ENCODE data around the gene GPBAR1.

GPBAR1 gene

DNA sequence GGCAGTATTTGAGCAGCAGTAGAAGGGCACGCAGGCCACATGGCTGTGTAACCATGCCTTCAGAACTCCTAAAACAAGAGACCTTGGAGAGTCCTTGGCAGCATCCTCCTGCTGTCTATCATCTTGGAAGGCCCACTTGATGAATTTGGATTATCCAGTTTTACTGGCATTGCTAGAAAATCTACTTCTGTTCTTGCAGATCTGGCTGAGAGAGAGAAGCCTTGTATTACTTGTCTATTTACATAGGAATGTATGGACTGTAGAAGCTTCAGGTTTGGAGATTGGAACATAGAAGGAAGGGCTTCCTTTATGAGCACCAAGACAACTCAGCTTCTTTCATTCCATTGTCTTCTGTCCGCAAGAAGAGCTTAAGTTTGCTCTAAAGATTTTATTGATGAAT lies 16.1 kb upstream of the GPBAR1 start:
- DNase-seq: no peak

DNA sequence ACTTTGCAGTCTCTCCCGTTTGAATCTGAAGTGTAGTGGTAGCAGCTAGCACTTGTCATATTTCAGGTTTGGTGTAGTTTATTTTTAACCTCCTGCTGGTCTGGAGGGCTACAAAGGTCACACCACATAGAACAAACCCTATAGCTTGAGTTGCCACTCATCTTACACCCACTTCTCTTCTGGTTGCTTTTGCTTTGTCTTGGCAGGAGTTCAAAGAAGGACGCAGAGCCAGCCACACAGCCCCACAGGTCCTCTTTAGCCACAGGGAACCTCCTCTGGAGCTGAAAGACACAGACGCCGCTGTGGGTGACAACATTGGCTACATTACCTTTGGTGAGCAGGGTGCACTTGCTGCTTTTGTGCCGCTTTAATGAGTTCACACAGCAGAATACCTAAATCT lies 15.6 kb upstream of the GPBAR1 start:
- DNase-seq: no peak

DNA sequence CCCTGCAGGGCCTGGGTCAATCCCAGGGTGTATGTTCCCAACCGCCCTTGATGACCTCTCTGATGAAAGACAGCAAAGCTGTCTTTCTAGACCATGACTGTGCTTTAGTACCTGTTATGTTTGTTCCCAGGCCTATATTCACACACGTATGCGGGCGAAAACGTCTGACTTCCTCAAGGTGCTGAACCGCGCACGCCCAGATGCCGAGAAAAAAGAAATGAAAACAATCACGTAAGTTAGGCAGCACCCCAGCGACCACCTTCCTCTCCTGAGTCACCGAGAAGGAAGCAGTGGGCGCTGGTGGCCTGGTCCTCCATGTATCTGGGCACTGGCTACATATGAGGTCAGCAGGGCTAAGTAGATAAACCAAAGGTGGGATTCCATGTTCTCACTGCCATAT lies 11.1 kb upstream of the GPBAR1 start:
- no peak for DNase-seq

DNA sequence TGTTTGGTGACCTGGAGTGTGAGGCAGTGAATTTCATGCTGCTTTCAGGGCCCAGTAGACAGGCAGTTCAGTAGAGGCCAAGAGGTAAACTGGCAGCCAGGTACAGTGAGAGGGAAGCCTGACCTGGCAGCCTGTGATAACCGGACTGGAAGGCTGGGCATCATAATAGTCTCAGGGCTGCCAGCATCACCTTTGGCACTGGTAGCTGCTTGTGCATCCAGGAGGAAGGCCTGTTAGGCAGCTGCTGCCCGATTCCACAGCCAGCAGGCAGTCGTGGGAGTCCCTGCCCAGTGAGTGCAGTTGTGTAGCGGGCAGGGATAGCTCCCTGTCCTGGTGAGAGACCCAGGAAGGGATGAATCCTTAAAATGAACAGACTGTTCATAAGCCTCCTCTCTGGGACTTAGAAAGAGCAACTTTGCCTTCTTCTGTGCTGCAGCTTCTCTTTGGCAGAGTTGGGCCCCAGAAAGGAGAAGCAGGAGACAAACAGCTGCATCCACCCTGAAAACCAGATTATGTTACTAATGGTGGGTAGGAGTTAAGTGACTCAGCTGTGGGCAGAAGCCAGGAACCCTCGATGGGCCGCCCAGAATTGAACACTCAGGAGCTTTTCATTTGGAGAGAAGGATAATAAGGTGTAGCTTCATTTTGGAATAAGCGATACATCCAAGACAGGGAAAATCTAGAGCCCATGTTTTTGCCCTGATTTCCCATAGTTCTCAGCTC lies 8.1 kb upstream of the GPBAR1 start:
- no peak for DNase-seq

DNA sequence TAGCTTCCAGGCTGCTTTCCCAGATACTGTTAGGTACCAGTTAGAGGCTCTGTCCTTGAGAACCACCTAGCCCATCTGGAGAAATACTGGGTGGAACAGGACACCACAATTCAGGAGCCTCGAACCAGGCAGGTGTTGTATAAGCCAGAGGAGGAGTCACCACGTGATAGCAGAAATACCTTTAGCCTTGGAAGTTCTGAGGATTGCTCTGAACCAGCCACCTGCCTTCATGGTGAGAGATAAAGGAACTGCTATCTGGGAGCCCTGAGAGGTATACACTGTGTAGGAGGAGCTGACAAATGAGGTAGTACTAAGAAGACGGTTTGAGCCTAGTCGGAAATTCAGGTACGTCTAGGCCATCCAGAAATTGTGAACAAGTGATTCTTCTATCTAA lies 7.6 kb upstream of the GPBAR1 start:
- no peak for DNase-seq

DNA sequence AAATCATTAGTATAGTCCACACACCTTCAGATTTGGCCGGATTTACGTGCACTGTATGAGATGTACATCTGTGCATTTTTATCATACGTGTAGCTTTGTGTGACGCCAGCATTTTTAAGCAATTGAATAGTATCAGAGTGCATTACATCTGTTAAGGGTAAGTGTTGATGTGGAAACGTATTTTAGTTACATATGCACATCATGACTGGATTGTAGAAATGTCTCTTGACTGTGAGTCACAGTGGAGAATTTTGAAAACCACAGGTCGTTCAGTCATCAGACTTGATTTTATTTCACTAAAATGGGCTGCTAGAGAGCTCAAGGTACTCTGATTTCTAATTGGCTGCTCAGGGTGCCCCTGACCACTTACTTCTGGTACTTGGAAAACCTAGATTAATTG lies 5.4 kb upstream of the GPBAR1 start:
- DNase-seq: no peak

DNA sequence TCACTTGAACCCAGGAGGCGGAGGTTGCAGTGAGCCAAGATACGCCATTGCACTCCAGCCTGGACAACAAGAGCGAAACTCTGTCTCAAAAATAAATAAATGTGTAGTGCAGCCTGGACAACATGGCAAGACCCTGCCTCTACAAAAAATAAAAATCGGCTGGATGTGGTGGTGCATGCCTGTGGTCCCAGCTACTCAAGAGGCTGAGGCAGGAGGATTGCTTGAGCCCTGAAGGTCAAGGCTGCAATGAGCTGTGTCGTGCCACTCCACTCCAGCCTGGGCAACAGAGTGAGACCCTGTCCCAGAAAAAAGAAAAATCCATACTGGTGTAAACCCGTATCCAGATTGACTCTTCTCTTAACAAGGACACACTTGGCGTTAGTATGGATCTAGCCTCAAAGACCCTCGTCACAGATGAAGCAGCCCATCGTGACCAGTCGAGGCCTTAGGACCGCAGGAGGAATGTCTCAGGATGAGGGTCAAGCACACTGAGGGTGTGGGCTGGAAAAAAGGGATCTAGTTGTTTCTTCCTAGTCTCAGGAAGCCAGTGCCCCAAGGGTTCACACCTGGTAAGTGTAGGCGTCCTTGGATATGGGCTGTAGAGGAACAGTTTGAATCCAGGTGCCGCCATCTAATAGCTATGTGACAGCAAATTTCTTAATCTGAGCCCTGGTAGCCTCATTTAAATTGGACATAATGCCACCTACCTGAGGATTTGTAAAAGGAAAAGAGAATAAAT lies 4.0 kb upstream of the GPBAR1 start:
- DNase-seq: no peak

DNA sequence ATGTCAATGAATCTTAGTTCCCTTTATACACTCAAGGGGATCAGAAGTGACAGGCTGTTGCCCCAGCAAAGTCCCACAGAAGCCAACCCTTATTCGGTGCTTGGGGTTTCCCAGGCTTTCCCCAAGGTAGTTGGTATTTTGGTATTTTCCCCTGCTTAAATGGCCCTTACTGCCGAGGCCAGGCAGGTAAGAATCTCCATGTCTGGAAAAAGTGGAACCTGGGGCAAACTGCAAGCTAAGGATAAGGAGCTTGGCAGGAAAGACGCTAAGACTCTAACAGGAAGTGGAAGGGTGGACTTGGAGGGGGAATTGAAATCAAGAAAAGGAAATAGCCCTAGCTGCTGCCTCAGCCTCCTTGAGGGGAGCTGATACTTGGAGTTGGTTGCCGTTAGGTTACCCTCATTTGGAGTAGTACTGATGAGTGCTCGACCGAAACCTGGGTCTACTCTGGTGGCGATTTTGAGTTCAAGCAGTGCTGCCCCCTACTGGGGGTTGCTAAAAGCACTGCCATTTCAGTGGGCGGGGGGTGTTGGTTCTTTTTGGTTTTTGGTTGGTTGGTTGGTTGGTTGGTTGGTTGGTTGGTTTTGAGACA lies 3.3 kb upstream of the GPBAR1 start:
- DNase-seq: no peak

DNA sequence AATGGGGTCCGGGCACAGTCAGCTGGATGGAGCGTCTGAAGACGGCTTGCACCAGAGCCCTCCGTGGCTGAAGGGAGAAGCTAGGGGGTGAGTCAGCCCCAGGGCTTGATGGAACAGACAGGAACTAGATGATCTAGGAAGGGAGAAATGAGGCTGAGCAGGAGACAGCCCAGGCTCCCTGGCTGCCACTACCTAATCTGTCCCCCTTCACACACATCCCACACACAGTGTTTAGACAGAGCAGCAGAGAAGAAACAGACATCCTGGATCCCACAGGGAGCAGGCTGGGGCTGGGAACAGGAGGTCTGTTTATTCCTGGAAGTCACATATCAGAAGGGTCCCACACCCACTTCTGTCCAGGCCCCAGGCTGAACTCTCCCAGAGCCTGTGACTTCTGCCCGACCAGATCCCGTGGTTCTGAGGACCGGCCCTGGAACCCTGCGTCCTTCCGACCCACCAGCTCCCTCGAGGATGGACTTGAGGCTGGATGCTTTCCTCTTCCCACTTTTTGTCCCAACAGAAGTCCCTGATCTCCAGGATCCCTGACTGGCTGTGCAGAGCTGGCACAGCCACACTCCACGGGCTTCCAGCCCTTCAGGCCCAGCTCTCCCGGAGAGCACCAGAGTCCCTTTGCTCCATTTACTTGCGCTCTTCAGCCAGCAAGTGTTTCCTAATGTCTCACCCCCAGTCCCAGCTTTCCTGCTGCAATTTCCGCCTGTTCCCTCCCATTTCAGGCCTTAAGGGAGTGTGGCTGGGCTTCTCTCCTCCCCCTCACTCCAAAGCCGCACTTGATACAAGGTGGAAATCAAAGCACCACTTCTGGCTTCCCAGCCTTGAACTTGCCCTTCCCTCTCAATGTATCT lies 1.5 kb upstream of the GPBAR1 start:
- no peak for DNase-seq

DNA sequence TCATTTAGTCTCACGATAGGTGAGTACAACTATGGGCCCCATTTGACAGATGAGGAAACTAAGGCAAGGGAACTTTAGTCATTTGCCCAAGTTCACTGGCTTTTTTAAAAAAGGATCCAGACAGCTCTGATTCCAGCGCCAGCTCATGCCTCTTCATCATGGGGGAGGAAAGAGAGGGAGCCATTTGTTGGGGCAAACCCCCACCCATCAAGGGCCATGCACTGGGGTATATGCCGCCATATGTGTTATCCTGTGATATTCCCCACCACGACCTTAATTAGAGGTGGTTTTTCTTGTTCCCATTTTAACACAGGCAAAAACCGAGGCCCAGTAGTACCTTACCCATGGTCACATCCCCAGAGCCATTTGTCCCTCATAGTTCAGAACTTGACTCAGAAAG lies 649 bp upstream of the GPBAR1 start:
- no peak for DNase-seq

DNA sequence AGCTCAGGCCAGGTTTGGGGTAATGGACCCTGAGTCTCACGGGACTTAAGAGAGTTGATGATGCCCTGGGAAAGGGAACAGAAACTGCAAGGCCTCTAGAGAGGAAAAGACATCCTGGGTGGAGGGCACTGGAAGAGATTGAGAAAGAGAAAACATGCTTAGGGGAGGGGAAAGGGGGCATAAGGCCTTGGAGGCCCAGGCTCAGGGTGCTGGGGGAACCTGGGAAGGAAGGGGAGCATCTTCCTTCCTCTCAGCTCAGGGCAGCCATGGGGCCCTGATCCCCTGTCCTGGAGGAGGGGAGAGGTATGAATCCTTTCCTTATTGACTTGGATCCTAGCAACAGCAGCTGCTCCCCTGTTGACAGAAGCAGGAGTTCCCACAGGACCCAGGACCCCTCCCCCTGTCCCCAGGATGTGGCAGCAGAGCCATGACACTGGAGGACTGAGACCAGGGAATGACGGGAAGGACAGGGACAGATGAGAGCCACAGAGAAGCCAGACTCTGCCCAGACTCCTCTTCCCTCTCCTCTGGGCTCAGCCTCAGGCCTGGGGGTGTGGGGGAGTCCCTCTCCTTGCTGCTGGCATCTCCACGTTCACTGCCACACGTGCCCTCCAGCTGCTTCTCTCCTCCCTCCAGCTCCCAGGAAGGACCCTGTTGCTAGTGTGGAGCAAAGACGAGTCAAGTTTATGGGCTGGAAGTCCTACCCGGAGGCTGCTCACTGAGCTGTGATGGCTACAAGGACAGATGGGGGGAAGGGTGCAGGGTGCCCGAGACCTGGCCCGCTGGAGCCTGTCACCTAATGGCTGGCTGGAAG lies 815 bp downstream of the GPBAR1 start:
- no peak for DNase-seq

DNA sequence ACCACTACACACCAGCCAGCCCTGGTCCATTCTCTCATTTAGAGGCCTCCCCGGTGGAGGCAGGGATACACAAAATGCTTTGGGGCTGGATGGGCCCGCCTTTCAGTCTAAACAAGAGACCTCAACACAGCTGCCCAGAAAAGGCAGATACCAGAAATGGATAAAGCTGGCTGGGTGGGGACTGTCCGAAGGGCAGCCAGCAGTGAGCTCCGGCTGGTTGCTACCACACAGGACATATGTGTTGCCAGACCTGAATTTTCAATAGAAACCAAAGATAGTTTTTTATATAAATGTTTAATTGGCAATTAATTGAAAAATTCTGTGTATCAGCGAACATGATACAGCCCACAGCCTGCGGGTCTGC lies 1.4 kb downstream of the GPBAR1 start:
- no peak for DNase-seq

DNA sequence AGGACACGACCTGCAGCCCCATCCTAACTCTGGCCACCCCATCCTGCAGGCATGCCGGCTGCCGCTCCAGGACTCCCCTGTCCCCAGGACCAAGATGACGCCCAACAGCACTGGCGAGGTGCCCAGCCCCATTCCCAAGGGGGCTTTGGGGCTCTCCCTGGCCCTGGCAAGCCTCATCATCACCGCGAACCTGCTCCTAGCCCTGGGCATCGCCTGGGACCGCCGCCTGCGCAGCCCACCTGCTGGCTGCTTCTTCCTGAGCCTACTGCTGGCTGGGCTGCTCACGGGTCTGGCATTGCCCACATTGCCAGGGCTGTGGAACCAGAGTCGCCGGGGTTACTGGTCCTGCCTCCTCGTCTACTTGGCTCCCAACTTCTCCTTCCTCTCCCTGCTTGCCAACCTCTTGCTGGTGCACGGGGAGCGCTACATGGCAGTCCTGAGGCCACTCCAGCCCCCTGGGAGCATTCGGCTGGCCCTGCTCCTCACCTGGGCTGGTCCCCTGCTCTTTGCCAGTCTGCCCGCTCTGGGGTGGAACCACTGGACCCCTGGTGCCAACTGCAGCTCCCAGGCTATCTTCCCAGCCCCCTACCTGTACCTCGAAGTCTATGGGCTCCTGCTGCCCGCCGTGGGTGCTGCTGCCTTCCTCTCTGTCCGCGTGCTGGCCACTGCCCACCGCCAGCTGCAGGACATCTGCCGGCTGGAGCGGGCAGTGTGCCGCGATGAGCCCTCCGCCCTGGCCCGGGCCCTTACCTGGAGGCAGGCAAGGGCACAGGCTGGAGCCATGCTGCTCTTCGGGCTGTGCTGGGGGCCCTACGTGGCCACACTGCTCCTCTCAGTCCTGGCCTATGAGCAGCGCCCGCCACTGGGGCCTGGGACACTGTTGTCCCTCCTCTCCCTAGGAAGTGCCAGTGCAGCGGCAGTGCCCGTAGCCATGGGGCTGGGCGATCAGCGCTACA lies 2.1 kb downstream of the GPBAR1 start:
- no peak for DNase-seq

DNA sequence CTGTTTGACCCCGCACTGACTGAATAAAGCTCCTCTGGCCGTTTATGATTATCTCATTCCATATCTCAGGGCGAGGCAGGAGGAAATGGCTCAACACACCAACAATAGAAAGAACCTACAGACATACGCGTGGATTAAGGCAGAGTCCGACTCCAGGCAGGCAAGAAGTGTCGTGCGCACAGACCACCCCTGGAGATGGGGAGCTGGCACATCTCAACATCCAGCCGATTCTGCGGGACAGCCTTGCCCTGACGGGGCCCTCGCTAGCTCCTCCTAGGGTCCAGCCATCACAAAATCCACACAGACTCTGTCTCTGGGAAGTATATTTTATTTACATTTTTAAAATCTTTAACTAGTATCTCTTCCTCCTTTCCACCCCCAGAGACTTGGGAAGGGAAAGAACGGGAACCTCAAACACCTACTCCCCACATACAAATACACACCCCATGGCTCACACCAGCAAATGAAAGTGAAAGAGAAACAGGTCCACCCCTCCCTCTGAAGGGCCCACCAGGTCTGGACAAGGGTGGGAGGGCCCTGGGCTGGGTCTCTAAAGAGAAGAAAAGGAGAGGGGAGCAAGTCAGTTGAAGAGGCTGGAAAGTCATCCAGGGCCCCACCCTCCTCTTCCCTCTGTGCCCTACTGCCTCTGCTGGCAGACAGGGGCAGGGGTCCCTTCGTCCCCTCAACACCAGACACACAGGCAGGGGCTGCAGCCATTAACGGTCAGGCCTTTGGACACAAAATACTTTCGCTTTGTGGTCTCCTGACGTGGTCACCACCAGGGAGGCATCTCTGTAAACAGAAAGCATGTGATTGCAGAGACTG lies 3.2 kb downstream of the GPBAR1 start:
- no peak for DNase-seq

DNA sequence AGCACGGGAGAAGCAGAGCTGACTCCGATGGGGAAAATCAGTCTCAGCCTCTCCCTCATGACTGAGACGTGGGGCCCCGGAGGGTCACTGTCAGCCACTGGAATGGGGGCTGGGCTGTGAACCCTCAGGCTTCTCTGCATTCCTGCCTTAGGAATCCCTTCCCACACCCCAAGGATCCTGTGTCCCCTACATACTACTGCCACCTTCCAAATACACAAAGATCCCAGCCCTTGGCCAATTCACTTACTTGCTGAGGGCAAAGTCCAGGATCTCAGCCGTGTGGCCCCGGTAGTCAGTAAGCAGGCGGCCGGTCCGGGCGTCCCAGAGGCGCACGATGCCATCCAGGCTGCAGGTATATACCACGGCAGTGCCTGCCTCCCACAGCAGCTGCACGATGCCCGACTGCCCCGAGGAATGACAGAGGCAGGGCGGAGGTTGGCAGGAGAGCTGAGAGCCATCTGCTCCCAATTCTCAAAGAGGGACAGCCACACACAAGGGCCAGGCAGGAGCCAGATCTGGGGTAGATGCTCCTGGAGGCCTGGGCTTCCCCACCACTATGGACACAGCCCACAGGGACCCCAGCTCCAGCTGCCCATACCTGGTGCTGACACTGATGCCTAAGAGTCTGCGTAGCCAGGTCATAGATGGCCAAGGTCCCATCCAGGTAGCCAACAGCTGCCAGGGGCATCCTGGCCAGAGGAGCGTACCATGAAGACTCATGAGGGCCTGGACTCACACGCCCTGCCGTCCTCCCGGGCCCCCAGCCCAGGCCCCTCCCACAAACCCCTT lies 4.2 kb downstream of the GPBAR1 start:
- no peak for DNase-seq

DNA sequence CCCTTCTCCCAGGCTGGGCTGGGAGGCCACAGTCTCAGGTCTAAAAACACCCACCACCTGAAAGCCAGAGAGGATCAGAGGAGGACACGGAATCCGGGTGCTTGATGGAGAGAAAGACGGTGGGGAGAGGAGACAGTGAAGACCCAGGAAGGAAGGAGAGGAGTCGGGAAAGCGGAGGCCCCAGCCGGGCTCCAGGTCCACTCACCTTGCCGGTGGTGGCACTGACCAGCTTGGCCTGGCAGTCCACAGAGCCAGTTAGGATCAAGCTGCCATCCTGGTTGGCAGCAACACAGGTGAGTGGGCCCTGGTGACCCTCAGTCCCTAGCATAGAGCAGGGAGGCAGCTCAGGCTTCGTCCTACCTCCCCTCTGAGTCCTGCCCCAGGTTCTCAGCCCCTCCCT lies 4.8 kb downstream of the GPBAR1 start:
- no peak for DNase-seq

DNA sequence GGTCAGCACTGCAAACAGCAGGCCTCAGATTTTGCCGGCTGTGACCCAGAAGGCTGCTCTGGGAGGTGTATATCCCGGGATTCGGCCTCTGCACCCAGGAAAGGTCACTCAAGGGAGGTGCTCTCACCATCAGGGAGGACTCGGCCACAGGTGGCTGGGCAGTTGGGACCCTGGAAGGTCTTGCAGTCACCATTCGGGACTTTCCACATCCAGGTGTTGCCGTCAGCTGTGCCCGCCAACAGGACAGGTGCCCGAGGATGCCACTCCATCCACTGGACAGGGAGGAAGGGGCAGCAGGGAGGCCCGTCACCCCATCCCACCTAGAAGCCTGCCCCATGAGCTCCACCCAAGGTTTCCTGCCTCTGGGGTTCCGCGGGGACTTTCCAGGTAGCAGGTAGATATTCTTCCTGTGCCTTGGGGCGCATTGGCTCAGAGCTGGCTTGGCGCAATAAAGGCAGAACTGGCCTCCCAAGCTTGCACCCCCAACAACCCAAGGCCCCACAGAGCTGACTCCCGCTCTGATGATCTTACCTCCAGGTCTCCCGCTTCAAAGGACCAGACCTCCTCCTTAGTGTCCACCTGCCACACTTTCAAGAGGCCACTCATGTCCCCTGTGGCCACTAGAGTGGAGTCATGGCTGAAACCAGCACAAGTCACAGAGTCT lies 5.6 kb downstream of the GPBAR1 start:
- DNase-seq: no peak

DNA sequence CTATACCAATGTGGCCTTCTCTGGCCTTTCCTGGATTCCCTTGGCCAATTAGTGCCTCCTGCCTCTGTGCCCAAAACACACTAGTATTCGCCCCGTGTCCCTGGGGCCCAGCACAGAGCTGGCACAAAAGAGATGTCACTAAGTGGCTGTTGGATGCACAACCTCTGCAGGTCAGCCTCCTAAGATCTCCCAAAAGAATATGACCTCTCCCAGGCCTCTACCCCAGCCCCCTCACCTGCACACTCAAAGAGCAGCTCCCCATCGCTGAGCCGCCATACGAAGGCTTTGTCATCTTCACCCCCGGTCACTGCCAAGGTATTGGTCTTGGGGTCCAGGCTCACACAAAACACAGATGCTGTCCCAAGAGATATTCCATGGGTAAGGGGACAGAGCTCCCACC lies 6.4 kb downstream of the GPBAR1 start:
- DNase-seq: no peak

All from NCI-H1105 (cell line).